Keratinocyte (primary cell): ENCODE data around the gene IRGC. TPM values are rescaled to one million over a fixed set of nuclear protein-coding genes. Genes with fewer than 3 reads are reported as not detected.

ENCODE experiments used
- DNase-seq: peaks from one replicate; pipeline ENCODE4 v3.0.0-alpha.2; 2011; ENCODE audit warnings: low read depth, missing footprints, low spot score
- FAIRE-seq: peaks from 2 replicates; lab custom pipeline; 2011; peaks lifted over from hg19 to GRCh38; lab: Jason Lieb, UNC
- H2AFZ ChIP-seq: 2 replicates; pipeline ENCODE4 v1.6.0; 2012; ENCODE audit warnings: low read length, control low read depth, inconsistent platforms; ENCODE audit not compliant: control insufficient read depth
- H3K27ac ChIP-seq: 2 replicates; pipeline ENCODE4 v1.5.1; 2011; ENCODE audit warnings: low read length; ENCODE audit not compliant: control insufficient read depth, insufficient read depth
- H3K27me3 ChIP-seq: 3 replicates; pipeline ENCODE4 v1.6.0; 2011; ENCODE audit warnings: low read length; ENCODE audit not compliant: control insufficient read depth, insufficient read depth; ENCODE audit errors: extremely low read depth
- H3K36me3 ChIP-seq, 2 experiments: 2 replicates in 1 of 2; 3 replicates in 1 of 2; pipeline ENCODE4 v1.5.1; 2011; ENCODE audit warnings: low read length in 2 of 2, mild to moderate bottlenecking in 1 of 2; ENCODE audit not compliant: control insufficient read depth in 2 of 2, insufficient read depth in 2 of 2; ENCODE audit errors: extremely low read depth in 1 of 2
- H3K4me1 ChIP-seq: 3 replicates; pipeline ENCODE4 v1.5.1; 2011; ENCODE audit warnings: low read length; ENCODE audit not compliant: control insufficient read depth, insufficient read depth; ENCODE audit errors: extremely low read depth
- H3K4me2 ChIP-seq: 3 replicates; pipeline ENCODE4 v1.6.0; 2011; ENCODE audit warnings: low read depth, low read length; ENCODE audit not compliant: control insufficient read depth, insufficient read depth; ENCODE audit errors: extremely low read depth
- H3K4me3 ChIP-seq, 3 experiments: fragments of 200-600 bp in 1 of 3; sonication (generic) in 1 of 3; 2 replicates in 2 of 3; 3 replicates in 1 of 3; pipeline ENCODE4 v1.5.1; 2011 to 2016; ENCODE audit warnings: low read length in 3 of 3, mild to moderate bottlenecking in 3 of 3, control low read depth in 2 of 3, inconsistent platforms in 1 of 3, low read depth in 1 of 3, mixed read lengths in 1 of 3, mixed run types in 1 of 3, moderate library complexity in 1 of 3; ENCODE audit not compliant: control insufficient read depth in 2 of 3, insufficient read depth in 2 of 3; ENCODE audit errors: extremely low read depth in 1 of 3
- H3K79me2 ChIP-seq: 2 replicates; pipeline ENCODE4 v1.6.0; 2012; ENCODE audit warnings: low read length; ENCODE audit not compliant: control insufficient read depth, insufficient read depth
- H3K9ac ChIP-seq: 3 replicates; pipeline ENCODE4 v1.6.0; 2011; ENCODE audit warnings: low read length; ENCODE audit not compliant: control insufficient read depth, insufficient read depth; ENCODE audit errors: extremely low read depth
- H3K9me1 ChIP-seq: 3 replicates; pipeline ENCODE4 v1.6.0; 2011; ENCODE audit warnings: low read length; ENCODE audit not compliant: control insufficient read depth, insufficient read depth; ENCODE audit errors: extremely low read depth
- H3K9me3 ChIP-seq: 2 replicates; pipeline ENCODE4 v1.5.1; 2012; ENCODE audit warnings: low read depth, low read length; ENCODE audit not compliant: control insufficient read depth
- H4K20me1 ChIP-seq: 3 replicates; pipeline ENCODE4 v1.6.0; 2011; ENCODE audit warnings: low read length; ENCODE audit not compliant: control insufficient read depth, insufficient read depth; ENCODE audit errors: extremely low read depth
- EZH2 ChIP-seq: IDR thresholded peaks from one replicate; pipeline ENCODE4 v1.6.1; 2012; ENCODE audit warnings: inconsistent platforms, mild to moderate bottlenecking, low read length, moderate library complexity
- dilution Hi-C: fragments of 300-500 bp; cut with MboI; formaldehyde crosslinking; loops from one replicate; pipeline ENCODE4 v1.7.0; 2020; ENCODE audit warnings: low sequenced_read_pairs; ENCODE audit not compliant: extremely low pct_ligation_motif_present
- polyA plus RNA-seq, 5 experiments: library from polyadenylated mRNA; depleted of rRNA in 3 of 5; stranded (reverse) in 3 of 5; stranded (forward) in 1 of 5; unstranded in 1 of 5; fragments of >200 nt; gene quantifications; 1 replicate in 1 of 5; 2 replicates in 3 of 5; 3 replicates in 1 of 5; pipeline versions ENCODE4 v1.2.1 to v1.2.3, GENCODE V29; 2011 to 2012; ENCODE audit warnings: missing spikeins in 2 of 5, low read depth in 1 of 5, low replicate concordance in 1 of 5
- TF ChIP-seq, protein P1 (sequence below), 3 experiments: IDR thresholded peaks in 1 of 3; conservative IDR thresholded peaks in 1 of 3; optimal IDR thresholded peaks in 1 of 3; 2 replicates in 2 of 3; 3 replicates in 1 of 3; pipeline versions ENCODE3 to v1.5.1; 2011; ENCODE audit warnings: low read length in 3 of 3, mild to moderate bottlenecking in 3 of 3, moderate library complexity in 2 of 3, control low read depth in 1 of 3, inconsistent platforms in 1 of 3; ENCODE audit not compliant: insufficient read depth in 2 of 3; ENCODE audit errors: extremely low read depth in 1 of 3

The IRGC gene
- polyA plus RNA-seq, 1 donor (not counting 4 experiments of a cell fraction or from before 2014, with no cell fraction given) = not detected

DNA sequence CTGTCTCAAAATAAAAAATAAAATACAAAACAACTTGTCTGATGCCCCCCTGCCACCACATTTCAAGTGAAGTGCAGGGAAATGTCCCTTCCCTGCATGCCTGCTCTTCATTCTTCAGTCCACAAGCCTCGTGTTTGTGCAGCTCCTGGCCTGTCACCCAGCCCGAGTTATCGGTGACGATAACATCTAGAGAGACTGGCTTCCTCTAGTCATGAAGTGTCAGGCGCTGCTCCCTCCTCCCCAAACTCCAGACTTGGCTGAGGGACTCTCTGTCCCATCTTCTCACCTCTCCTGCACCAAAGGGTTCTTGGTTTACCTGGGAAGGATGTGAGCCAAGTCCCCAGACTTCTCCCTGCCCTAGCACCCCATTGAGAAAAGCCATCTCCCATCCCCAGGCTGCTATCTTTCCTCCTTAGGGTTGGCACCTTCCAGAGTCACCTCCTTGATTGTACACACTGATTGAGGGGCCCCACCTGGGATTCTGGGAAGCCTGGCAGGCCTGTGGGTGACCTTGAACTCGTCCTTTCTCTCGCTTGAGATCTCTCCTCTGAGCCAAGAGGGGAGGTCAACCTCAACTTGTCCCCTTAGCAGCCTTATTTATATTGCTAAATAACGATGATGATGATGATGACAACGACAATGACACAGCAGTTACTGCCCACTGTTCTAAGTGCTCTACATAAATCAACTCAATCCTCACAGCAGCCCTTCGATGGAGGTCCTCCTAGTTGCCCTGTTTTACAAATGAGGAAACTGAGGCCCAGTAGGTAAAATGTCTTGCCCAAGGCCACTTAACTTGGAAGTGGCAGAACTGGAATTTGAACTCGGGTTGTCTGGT, 32.8 kb upstream of the IRGC start:
- Histone ChIP-seq H2AFZ (no peak overlapping the region), H3K79me2 (no peaks in the 10 kb centered on the region), H4K20me1 (no peaks in the 10 kb centered on the region), H3K9me3 (no peaks in the 10 kb centered on the region), H3K9me1 (peaks cover 3% of the 10 kb centered on the region), H3K4me3 (no peak overlapping the region), H3K4me2 (no peak overlapping the region), H3K27ac (no peak overlapping the region), H3K27me3 (no peaks in the 10 kb centered on the region), H3K9ac (no peak overlapping the region), H3K4me1 (peaks cover 18% of the 10 kb centered on the region), H3K36me3 (no peaks in the 10 kb centered on the region)
- FAIRE-seq (no peak), DNase-seq (no peak)
- TF ChIP-seq, protein P1, sequence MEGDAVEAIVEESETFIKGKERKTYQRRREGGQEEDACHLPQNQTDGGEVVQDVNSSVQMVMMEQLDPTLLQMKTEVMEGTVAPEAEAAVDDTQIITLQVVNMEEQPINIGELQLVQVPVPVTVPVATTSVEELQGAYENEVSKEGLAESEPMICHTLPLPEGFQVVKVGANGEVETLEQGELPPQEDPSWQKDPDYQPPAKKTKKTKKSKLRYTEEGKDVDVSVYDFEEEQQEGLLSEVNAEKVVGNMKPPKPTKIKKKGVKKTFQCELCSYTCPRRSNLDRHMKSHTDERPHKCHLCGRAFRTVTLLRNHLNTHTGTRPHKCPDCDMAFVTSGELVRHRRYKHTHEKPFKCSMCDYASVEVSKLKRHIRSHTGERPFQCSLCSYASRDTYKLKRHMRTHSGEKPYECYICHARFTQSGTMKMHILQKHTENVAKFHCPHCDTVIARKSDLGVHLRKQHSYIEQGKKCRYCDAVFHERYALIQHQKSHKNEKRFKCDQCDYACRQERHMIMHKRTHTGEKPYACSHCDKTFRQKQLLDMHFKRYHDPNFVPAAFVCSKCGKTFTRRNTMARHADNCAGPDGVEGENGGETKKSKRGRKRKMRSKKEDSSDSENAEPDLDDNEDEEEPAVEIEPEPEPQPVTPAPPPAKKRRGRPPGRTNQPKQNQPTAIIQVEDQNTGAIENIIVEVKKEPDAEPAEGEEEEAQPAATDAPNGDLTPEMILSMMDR (optimal IDR thresholded peaks at IDR 0.05 in 1 of 3, IDR thresholded peaks at IDR 0.05 in 1 of 3, conservative IDR thresholded peaks at IDR 0.05 in 1 of 3; ENCODE audit: extremely low read depth in 1 of 3, insufficient read depth in 2 of 3, low read length in 3 of 3) = no peak
- TF ChIP-seq EZH2 = no peak
- dilution Hi-C loops = no loop called here

DNA sequence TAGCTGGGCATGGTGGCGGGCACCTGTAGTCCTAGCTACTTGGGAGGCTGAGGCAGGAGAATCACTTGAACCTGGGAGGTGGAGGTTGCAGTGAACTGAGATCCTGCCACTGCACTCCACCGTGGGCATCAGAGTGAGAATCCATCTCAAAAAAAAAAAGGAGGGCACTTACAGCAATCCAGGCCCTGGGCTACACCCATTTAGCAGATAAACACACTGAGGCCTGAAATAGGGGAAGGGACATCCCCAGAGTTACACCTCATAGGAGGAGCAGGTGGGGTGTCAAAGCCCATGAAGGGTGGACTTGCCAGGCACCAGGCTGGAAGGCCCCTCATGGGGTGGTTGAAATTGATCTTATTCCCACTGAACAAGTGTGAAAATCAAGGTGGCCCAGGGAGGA, 32.0 kb upstream of the IRGC start:
- no peak for FAIRE-seq
- Histone ChIP-seq H3K79me2 (no peaks in the 10 kb centered on the region), H3K36me3 (no peaks in the 10 kb centered on the region), H3K4me1 (peaks cover 18% of the 10 kb centered on the region), H3K27ac (no peak overlapping the region), H3K9me1 (peaks cover 3% of the 10 kb centered on the region), H3K27me3 (no peaks in the 10 kb centered on the region), H3K4me2 (no peak overlapping the region), H3K9me3 (no peaks in the 10 kb centered on the region), H3K9ac (no peak overlapping the region), H2AFZ (no peak overlapping the region), H4K20me1 (no peaks in the 10 kb centered on the region), H3K4me3 (no peak overlapping the region)
- TF ChIP-seq EZH2 = no peak
- TF ChIP-seq, protein P1 (optimal IDR thresholded peaks at IDR 0.05 in 1 of 3, IDR thresholded peaks at IDR 0.05 in 1 of 3, conservative IDR thresholded peaks at IDR 0.05 in 1 of 3; ENCODE audit: extremely low read depth in 1 of 3, insufficient read depth in 2 of 3, low read length in 3 of 3) = no peak
- dilution Hi-C loops = no loop called here
- DNase-seq = no peak
